Measurements from ENCODE around the gene ABCA1. TPM values are rescaled to one million over a fixed set of nuclear protein-coding genes. Genes with fewer than 3 reads are reported as not detected.
A peak's percentile ranks its signal among the peaks of the same experiment; 100 is the strongest.

Gene ABCA1
- total and polyA plus RNA-seq, 2 of the 4 experiments (the other 2 are of a cell fraction): 5.8 to 52.2 TPM

GRCh38 chr9:104850786-104851545, 77.0 kb downstream of the ABCA1 start:
- H2AFZ ChIP-seq (replicated peaks; ENCODE audit: low read length, poor library complexity): no peak overlapping the region
- H2BK5ac ChIP-seq (ENCODE audit: low read depth, low read length, poor library complexity, severe bottlenecking): no peak overlapping the region
- H3K27ac ChIP-seq (ENCODE audit: insufficient read depth, low read length): no peak overlapping the region
- no peak overlapping the region for H2AK9ac ChIP-seq (replicated peaks; ENCODE audit: low read depth, low read length, poor library complexity)
- H3K14ac ChIP-seq (replicated peaks; ENCODE audit: low read depth, low read length): no peak overlapping the region
- no peak overlapping the region for H2BK120ac ChIP-seq (ENCODE audit: low read depth, low read length)
- no peak overlapping the region for H4K5ac ChIP-seq (ENCODE audit: low read depth, low read length)
- H4K91ac ChIP-seq (ENCODE audit: insufficient read depth, low read depth, low read length): no peak overlapping the region
- DNase-seq (peak; percentile 36), ATAC-seq (ENCODE audit: low read depth) (peak; percentile 45)
- WGBS, 2 experiments (ENCODE audit: extremely low coverage in 2 of 2, insufficient read length in 1 of 2): 92% methylated on average over 5 of the region's 6 CpGs; no CpG with 5 or more reads in 1 of the 2 experiments
- ChIA-PET CTCF (interaction anchor here (1.2 kb wide), 1 partner anchor 31 kb away, joined by 3 read pairs; no protein-coding TSS in a partner anchor), POLR2A (ENCODE audit: unreplicated experiment) (no interaction called here)
- no peaks in the 10 kb centered on the region for H3K27me3 ChIP-seq (ENCODE audit: control insufficient read depth, insufficient read depth, low read length)
- H3K23ac ChIP-seq (ENCODE audit: low read depth, low read length): no peak overlapping the region
- dilution Hi-C loops (cut with HindIII; ENCODE audit: low sequenced_read_pairs, unreplicated experiment): no loop called here
- no peak overlapping the region for H3K56ac ChIP-seq (ENCODE audit: extremely low read depth, insufficient read depth, low read length)
- in situ Hi-C loops (cut with MboI; ENCODE audit: low sequenced_read_pairs): no loop called here
- no peak overlapping the region for H2BK15ac ChIP-seq (ENCODE audit: low read depth, low read length)
- H3K9me1 ChIP-seq (ENCODE audit: insufficient read depth, low read length): peaks cover 14% of the 10 kb centered on the region
- H3K4me2 ChIP-seq (ENCODE audit: low read depth, low read length): no peak overlapping the region
- H3K9ac ChIP-seq (ENCODE audit: low read depth, low read length): no peak overlapping the region
- H3K4me3 ChIP-seq (ENCODE audit: insufficient read depth, low read depth, low read length): no peak overlapping the region
- BruUV-seq (replicated peaks): no TSS peak
- intact Hi-C loops (cut with micrococcal nuclease): no loop called here
- H2BK20ac ChIP-seq (ENCODE audit: low read depth, low read length): no peak overlapping the region
- peaks cover 6% of the 10 kb centered on the region for H3K4me1 ChIP-seq (ENCODE audit: control insufficient read depth, insufficient read depth, low read length)
- no peaks in the 10 kb centered on the region for H3K9me3 ChIP-seq (ENCODE audit: control insufficient read depth, insufficient read depth, low read length)
- H3K79me1 ChIP-seq (ENCODE audit: low read depth in 1 of 2, low read length in 2 of 2): peaks cover 17 to 43% of the 10 kb centered on the region in 2 experiments
- H4K20me1 ChIP-seq (ENCODE audit: insufficient read depth, low read length): peaks cover 25% of the 10 kb centered on the region
- peaks cover 32% of the 10 kb centered on the region; the same call in 1 of the 2 replicates for H3K36me3 ChIP-seq (ENCODE audit: control insufficient read depth, insufficient read depth, low read length)
- no peak overlapping the region for H3K18ac ChIP-seq (ENCODE audit: low read depth, low read length)
- H3K4ac ChIP-seq (ENCODE audit: low read depth, low read length): no peak overlapping the region
- TF ChIP-seq RFX5 (IDR thresholded peaks at IDR 0.05; ENCODE audit: low read depth, low read length) (no peak), MXI1 (IDR thresholded peaks at IDR 0.05; ENCODE audit: borderline replicate concordance, low read depth, low read length) (no peak), BHLHE40 (IDR thresholded peaks at IDR 0.05; ENCODE audit: low read depth, low read length) (no peak), FOS (IDR thresholded peaks at IDR 0.05; ENCODE audit: low read depth, low read length) (no peak), ELK1 (IDR thresholded peaks at IDR 0.05; ENCODE audit: borderline replicate concordance, low read depth, low read length) (no peak), CEBPB (IDR thresholded peaks at IDR 0.05; ENCODE audit: low read depth, low read length) (no peak), RCOR1 (IDR thresholded peaks at IDR 0.05; ENCODE audit: insufficient replicate concordance, low read length) (no peak), MAFK (IDR thresholded peaks at IDR 0.05; ENCODE audit: low read depth, low read length) (no peak), SMC3 (IDR thresholded peaks at IDR 0.05; ENCODE audit: low read depth, low read length) (no peak), RAD21 (IDR thresholded peaks at IDR 0.05; ENCODE audit: low read length) (no peak), POLR2A (IDR thresholded peaks at IDR 0.05; ENCODE audit: low read depth, low read length) (no peak)
- TF ChIP-seq, protein P1, sequence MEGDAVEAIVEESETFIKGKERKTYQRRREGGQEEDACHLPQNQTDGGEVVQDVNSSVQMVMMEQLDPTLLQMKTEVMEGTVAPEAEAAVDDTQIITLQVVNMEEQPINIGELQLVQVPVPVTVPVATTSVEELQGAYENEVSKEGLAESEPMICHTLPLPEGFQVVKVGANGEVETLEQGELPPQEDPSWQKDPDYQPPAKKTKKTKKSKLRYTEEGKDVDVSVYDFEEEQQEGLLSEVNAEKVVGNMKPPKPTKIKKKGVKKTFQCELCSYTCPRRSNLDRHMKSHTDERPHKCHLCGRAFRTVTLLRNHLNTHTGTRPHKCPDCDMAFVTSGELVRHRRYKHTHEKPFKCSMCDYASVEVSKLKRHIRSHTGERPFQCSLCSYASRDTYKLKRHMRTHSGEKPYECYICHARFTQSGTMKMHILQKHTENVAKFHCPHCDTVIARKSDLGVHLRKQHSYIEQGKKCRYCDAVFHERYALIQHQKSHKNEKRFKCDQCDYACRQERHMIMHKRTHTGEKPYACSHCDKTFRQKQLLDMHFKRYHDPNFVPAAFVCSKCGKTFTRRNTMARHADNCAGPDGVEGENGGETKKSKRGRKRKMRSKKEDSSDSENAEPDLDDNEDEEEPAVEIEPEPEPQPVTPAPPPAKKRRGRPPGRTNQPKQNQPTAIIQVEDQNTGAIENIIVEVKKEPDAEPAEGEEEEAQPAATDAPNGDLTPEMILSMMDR (conservative IDR thresholded peaks at IDR 0.05; ENCODE audit: low read depth, low read length): no peak
- H2AK5ac ChIP-seq (ENCODE audit: low read depth, low read length): no peak overlapping the region
- H4K8ac ChIP-seq (ENCODE audit: low read depth in 2 of 2, low read length in 2 of 2): no peak overlapping the region
